Left forelimb (tissue), 1 donor: ENCODE results near the gene GLMN.
"Not testable (repeated sequence)": the region's sequence is repeated elsewhere in the genome, so short reads cannot be mapped to it uniquely, and the experiment has no call there.

Experiments
- DNase-seq: peaks from one replicate; pipeline ENCODE4 v3.0.0-alpha.2; 2018; ENCODE audit warnings: low spot score

Gene GLMN

DNA sequence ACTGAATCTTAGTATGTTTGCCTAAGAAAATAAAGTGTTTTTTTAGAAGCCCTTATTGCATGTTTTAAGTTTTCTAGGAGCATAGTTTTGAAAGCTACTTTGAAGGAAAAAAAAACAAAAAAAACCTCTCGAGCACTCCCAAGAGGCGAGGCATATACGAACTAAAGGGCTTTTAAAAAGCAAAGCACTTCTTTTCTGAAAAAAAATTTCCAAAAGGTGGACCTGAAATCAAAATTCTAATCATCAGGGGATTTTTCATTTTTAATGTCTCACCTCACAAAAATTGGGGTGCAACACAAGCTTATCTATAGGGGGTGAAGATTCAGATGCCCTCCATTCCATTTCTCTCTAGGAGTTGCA lies 594 bp downstream of the GLMN start:
- no peak for DNase-seq

DNA sequence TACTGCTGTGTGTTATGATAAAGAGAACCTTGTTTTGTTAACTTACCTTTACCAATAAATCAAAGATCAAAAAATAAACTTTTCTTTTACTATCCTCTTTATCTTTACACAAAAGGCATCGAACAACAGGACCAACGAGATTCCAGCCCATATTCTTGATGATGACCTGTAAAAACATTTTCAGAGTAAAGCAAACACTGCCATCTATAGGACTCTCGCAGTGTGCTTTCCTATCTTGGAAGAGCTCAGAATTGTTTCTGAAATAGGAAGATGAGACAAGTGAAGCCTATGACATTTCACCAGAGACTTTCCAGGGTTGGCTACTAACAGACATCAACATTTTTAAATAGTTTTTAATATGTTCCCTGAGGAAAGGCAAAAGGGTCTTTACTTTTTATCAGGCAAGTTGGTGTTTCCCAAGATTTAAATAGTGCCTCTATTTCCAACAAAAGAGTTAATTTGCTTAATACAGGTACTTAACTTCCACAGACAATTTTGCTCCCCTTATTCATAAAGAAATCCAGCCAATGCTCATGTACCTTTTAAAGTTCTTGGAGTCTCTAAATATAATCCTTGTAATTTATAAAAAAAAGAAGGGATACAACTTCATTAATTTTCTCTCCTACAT lies 7.3 kb downstream of the GLMN start:
- DNase-seq = no peak

DNA sequence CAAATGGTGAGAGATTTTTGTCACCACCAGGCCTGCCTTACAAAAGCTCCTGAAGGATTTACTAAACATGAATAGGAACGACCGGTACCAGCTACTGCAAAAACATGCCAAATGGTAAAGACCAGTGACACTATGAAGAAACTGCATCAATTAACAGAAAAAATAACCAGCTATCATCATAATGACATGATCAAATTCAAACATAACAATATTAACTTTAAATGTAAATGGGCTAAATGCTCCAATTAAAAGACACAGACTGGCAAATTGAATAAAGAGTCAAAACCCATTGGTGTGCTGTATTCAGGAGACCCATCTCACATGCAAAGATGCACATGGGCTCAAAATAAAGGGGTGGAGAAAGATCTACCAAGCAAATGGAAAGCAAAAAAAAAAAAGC lies 17.4 kb downstream of the GLMN start:
- DNase-seq = not testable (repeated sequence)

DNA sequence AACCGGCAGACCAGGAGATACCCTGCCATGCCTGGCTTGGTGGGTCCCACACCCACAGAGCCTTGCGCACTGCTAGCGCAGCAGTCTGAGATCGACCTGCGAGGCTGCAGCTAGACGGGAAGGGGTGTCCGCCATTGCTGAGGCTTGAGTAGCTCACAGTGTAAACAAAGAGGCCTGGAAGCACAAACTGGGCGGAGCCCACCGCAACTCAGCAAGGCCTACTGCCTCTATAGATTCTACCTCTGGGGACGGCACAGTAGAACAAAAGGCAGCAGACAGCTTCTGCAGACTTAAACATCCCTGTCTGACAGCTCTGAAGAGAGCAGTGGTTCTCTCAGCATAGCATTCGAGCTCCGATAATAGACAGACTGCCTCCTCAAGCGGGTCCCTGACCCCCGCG lies 19.0 kb downstream of the GLMN start:
- DNase-seq = not testable (repeated sequence)

DNA sequence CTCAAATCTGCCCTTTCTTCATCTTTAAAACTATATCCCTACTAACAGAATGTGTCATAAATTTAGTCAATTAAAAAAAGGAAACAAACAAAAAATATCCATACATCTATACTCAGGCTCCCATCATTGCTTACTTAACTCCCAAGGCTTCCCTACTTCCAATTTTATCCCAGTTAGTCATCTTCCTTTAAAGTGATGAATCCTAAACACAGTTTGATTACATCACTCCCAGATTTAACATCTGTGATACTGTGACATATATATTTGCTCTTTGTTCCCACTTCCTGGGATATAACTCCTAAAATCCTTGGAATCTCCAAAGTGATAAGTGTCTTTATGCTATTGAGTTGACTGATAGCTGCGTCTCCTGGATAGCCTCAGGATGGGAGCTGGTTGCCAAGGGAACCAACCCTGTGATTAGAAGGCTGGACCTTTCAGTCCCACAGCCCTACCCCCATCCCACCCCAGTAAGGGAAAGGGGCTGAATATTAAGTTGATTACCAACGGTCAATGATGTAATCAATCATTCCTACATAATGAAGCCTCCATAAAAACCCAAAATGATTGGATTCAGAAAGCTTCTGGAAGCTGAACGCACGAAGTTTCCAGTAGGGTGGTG lies 21.6 kb downstream of the GLMN start:
- DNase-seq = no peak

DNA sequence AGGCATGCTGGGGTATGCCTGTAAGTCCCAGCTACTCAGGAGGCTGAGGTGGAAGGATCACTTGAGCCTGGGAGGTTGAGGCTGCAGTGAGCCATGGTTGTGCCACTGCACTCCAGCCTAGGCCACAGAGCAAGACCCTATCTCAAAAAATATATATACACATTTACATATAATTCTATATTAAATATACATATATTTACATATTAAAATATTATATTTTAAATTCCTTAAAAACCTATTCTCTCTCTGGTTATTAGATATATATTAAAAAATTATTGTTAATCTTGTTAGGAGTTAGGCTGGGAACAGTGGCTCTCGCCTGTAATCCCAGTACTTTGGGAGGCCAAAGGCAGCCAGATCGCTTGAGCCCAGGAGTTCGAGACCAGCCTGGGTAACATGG lies 22.7 kb downstream of the GLMN start:
- no peak for DNase-seq

DNA sequence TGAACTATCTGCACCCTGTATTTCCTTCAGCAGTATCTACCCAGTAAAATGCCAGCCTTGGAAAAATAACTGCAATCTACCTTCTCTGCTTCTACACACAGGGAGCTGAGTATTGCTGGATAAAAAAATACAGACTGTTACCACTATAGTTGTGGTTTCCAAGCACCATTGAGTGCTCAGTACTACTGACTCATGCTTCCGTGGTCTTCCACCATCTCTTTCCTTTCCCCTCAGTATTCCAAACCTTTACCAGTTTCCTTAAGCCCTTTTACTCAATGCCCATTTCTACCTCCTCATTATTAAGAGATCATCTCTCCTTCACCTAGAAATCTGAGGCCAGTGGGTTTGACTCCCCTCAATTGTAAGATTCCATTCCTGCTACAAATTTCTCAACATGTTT lies 23.8 kb downstream of the GLMN start:
- DNase-seq = no peak

DNA sequence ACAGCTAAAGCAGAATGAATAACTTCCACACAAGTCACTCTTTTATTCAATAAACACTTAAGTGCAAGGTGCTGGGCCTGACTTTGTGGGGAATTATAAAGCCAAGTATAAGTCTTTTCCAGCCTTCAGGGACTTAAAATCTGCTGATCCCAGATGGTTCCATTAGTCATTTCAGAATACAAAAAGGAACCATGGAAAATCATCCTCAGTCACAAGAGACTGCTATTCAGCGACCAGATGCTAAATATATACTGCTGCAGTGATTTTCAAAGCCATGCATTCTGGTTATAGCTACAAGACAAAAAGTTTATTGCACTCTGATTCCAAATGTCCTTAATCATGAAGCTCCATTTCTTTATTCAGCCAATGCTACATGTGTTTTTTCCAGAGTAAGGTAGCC lies 25.7 kb downstream of the GLMN start:
- DNase-seq = no peak

DNA sequence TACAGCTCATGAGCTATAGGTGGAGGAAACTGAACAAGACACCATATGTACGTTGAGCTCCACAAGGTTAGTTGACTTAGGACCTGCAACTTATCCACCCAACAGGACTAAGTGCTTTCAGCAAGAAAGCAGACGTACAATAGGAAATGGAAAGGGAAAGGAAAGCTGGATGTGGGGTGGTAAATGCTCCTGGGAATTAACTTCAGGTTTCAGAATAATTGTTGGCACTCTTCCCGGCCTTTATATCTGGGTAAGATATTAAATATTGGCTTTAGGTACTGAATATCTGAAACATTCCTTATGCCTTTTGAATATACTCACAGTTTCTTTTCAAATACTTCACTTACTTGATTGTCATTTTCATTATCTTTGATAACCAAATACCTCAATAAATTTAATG lies 36.3 kb downstream of the GLMN start:
- DNase-seq = no peak

DNA sequence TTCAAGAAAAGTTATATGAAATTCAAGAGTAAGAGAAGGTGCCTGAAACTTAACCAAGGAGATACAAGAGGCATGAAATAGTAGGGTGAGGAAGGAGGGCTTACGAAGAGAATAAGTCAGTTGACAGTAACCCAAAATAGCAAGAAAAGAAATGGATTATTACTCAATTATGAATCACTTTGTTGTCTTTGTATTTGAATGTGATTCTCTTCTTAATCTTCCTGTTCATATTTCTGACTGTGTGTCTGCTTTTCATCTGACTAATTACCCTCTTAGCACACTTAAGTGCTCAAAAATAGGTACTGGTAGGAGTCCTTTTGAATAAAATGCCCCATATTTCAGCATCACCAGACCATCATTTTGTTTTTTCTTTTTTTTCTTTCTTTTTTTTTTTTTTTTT lies 39.4 kb downstream of the GLMN start:
- no peak for DNase-seq

DNA sequence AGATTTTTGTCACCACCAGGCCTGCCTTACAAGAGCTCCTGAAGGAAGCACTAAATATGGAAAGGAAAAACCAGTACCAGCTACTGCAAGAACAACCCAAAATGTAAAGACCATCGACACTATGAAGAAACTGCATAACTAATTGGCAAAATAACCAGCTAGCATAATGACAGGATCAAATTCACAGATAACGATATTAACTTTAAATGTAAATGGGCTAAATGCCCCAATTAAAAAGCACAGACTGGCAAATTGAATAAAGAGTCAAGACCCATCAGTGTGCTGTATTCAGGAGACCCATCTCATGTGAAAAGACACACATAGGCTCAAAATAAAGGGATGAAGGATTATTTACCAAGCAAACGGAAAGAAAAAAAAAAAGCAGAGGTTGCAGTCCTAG lies 44.1 kb downstream of the GLMN start:
- DNase-seq = not testable (repeated sequence)

DNA sequence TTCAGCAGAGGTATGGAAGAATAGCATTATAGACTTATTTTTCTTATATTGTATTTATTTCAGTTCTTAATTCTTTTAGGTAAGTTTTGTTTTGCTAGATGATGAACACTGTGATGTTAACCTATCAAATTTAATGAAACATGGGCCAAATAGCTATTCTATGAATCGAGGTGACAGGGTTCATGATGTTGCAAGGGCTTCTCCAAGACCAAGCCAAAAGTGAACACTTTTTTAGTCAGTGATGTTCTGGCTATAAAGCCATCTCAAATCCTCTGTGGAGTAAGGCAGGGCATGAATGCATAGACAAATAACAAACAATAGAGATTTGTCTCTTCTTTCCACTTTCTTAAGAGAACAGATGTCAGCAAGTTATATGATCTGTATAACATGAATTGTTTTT lies 54.4 kb downstream of the GLMN start:
- no peak for DNase-seq

DNA sequence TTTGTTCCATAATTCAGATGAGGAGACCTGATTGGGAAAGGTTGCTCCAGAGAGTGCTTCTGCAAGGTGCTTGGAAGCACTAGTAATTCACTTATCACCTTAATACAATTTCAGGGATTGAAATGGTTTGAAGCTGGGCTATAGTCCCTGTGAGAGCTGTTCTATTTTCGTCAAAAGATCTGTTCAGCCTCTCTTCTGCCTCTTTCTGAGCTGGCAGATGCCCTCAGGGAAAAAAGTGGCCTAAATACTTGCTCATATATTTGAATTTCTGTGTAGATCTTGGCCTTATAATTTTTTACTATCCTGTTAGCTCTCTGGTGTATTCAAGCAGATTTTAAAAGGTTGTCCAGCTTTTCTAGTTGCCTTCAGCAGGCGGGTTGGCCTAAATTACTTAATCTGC lies 58.8 kb downstream of the GLMN start:
- no peak for DNase-seq

DNA sequence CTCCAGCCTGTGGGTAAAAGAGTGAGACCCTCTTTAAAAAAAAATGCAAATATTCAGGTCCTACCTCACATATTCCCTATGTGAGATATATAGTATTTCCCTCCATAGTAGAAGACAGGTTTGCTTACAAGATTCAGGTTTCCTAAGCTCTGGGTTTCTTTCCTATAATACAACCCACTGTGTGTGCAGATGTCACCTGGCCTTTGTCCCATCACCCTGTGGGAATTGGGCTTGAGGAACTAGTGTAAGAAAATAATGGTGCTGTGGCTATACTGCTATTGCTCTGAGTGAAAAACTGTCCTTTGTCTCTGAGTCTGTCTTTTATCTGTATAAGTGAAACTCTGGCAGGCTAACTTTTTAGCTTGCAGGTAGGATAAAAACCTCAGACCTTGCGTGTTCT lies 68.1 kb downstream of the GLMN start:
- no peak for DNase-seq

DNA sequence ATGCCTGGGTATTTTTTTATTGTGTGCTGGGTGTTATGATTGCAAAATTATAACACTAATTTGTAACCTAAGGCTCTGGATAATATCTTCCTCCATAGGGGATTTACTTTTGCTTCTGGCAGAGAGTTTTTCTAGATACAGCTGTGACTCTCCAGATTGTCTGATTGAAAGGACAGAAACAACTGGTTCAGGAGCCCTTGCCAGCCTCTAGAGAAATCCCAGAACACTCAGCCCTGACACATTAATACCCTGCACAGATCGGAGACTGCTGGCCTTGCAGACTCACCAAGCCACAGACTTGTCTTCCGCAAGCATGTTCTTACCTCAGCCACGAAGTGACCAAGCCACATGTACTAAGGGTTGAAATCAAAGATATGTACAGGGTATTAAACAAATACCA lies 70.4 kb downstream of the GLMN start:
- no peak for DNase-seq

DNA sequence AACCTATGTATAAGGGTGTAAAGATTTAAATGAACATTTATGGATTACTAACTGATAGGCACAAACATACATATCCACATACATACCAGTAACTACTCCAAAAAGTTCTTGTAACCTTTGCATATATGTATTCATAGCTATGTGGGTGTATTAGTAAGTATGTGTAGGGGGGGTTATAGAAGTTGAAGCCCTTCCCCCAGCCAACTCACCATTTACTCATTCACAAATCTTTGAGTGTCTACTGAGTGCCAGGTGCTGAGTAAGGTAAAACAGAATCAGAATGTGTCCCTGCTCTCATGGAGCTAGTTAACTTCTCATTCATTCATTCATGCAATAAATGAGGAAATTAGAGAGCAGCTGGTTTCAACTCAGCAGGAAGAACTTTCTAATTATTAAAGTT lies 79.8 kb downstream of the GLMN start:
- no peak for DNase-seq

DNA sequence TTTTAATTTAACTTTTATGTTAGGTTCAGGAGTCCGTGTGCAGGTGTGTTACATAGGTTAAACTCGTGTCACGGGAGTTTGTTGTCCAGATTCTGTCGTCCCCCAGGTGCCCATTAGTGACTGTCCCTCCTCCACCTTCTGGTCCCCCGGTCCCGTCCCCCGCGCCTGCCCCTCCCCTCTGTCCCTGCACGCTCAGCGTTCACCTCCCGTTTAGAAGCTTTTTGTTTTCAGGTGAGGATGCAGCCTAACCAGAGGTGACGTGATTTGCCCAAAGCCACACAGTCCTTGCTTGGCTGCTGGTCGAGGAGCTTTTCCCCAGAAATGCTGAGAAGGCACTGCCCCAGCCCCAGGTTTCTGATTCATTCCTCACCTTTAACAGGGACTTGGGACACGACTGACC lies 80.2 kb downstream of the GLMN start:
- no peak for DNase-seq

DNA sequence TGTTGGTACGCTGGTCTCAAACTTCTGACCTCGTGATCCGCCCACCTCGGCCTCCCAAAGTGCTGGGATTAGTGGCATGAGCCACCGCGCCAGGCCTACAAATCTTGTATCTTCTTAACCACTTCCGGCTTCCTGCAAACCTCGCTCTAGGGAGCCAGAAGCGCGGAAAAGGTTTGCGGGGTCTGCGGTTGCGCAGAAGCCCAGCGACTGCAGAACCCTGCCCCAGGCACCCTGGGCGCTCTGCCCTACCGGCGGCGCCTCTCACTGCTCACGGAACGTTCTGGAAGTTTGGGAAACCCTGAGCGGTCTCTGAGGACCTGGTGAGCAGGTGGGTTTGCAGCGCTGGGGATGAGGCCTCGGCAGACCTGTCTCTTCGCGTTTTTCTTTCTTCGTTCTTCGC lies 81.1 kb downstream of the GLMN start, which contains the start of gene C1orf146:
TSS of gene C1orf146 (plus strand) at position 195 of the 400 bp plus-strand sequence. CDS start 13,506 bp downstream, outside the sequence.
- DNase-seq = no peak

DNA sequence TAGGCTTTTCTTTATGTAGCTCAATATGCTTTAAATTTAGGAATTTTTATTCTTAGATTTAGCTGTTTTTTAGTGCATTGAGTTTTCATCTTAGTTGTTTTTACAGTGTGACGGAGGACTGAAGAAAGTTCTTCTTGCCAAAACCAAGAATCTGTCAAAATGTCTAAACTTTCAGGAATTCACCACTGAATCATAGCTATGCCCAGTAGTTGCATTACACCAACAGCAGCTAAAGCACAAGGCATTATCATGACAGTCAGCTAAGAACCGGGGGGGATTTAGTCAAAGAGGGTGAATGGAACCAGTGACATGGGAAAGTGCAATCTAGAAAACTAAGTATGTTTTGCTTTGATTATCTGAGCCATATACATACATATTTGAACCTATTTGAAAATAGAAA lies 87.6 kb downstream of the GLMN start:
- no peak for DNase-seq

DNA sequence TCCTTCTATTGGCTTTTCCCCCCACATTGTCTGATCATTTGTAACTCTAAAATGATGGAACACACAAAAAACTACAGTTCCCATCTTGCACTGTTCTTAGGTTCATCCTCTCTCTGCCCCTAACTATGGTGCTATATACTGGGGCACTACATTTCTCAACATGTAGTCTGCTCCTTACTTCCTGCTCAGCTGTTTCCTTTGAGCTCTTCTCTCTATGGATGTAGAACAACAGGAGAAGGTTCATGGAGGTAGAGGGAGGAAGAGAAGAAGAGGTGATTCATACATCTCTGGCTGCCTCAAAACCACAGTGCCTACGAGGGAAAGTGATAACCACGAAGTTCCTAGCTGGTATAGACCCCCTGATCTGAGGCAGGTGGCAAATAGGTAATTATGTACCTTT lies 88.1 kb downstream of the GLMN start:
- DNase-seq = no peak

DNA sequence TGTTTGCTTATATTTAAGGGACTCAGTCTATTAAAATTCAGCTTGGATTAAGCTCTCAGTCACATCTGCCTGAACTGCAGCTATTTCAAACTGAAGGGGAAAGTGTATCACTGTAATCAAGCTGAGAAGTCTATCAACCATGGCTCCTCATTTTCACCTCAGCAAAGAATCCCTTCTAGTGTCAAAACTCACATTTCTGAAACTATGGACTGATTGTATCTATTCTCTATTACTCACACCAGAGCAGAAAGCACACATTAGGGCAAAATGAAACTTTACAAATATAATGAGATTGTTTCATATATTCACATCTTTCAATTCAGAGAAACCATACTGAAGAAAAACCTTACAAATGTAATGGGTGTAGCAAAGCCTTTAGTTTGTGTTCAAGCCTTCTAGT lies 95.7 kb downstream of the GLMN start:
- DNase-seq = no peak

DNA sequence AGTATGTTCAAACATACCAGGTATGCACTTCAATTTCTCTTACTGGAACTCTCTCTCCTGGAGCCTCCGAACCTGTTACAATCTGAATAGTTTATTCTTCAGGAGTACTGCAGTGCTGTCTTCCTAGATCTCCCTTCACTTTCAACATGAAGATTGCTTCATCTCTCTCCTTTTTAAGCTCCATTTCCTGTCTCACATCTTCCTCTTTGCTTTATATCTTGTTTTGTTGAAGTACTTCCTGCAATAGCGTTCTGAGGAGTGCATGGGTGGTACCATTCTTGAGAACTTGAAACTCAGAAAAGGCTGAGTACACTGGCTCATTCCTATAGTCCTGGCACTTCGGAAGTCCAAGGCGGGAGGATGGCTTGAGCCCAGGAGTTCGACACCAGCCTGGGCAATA lies 96.8 kb downstream of the GLMN start:
- DNase-seq = no peak
